GM18508 (cell line): ENCODE data around the gene TNFRSF4.
"Not testable (repeated sequence)": the region's sequence is repeated elsewhere in the genome, so short reads cannot be mapped to it uniquely, and the experiment has no call there.

ENCODE experiments used
- ATAC-seq: cut with Tn5 transposase; IDR thresholded peaks from one replicate; pipeline ENCODE4 v1.9.1; 2021; ENCODE audit warnings: moderate number of reproducible peaks; ENCODE audit not compliant: insufficient read depth, unreplicated experiment

The TNFRSF4 gene

DNA sequence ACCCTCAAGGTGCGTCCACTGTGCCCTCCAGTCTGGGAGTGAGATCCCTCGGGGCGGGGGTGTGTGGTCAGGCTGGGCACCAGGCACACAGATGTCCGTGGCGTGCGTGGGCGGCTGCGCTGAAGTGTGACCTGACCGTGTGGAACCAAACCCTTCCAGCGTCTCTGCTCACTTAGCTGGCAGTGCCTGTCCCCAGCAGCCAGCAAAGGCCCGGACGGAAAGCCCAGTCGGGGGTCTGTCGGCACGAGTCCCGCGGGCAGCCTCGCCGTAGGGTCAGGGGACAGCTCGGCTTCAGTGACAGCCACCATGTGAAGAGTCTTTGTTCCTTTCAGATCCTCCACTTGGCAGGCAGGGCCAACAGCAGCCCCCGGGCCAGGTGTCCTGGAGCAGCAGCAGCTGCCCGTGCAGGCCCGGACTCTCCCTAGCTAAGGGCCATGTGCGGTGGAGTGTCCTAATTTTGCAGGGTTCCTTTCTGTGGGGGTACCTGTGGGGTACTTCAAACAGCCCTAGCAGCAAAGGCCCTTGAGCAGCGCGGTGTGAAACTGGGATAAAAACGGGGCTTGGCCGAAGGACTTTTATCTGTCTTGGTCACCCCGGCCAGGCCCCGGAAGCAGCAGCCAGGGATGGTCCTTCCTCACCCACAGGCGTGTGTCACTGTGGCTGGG is 28.7 kb downstream of the TNFRSF4 start:
- no peak for ATAC-seq

GRCh38 chr1:1183833-1184775 is 29.8 kb downstream of the TNFRSF4 start:
- no peak for ATAC-seq

DNA sequence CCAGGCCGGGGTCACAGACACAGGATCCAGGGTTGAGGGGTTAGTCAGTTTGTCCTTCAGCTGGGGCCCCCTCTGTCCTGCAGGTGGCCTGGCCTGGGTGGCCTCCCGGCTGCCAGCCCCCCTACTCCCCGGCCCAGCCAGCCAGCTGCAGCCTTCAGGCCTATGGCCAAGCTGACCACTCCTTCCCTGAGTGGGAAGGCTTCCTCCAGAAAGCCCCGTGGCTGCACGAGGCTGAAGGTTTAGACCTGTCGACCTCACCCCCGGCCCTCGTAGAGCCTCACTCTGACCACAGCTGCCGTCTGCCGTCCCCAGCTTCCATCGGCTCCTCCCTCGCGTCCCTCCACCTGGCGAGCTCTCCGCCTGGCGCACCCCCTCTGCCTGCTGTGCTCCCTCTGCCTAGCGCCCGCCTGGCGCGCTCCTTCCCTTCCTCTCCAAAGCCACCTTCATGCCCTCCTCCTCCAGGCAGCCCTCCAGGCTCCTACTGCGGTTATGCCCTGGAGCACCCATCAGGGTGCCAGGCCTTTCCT is 30.7 kb downstream of the TNFRSF4 start:
- ATAC-seq: no peak

DNA sequence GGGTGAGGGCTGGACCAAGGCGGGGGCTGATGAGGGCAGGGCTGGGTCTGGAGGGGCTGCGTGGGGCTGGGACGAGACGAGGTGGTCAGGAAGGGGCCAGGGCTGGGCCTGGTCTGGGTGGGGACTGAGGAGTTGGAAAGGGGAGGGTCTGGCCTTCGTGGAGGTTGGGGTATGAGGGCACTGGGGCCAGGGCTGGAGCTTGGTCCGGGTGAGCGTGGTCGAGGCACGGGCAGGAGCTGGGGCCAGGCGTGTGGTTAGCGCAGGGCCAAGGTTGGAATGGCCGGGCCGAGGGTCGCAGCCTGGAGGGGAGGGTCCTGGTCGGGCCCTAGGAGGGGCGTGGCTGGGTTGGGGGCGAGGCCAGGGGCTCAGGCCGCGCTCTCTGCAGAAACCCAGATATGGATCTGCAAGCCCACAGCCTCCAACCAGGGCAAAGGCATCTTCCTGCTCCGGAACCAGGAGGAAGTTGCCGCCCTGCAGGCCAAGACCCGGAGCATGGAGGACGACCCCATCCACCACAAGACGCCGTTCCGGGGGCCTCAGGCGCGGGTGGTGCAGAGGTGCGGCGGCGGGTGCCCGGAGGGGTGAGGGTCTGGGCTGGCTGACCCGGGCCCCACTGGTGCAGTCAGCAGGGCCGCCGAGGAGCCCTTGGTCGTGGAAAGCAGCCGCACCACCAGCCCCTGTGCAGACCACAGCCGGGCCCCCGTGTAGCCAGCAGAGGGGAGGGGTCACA is 31.3 kb downstream of the TNFRSF4 start:
- no peak for ATAC-seq

DNA sequence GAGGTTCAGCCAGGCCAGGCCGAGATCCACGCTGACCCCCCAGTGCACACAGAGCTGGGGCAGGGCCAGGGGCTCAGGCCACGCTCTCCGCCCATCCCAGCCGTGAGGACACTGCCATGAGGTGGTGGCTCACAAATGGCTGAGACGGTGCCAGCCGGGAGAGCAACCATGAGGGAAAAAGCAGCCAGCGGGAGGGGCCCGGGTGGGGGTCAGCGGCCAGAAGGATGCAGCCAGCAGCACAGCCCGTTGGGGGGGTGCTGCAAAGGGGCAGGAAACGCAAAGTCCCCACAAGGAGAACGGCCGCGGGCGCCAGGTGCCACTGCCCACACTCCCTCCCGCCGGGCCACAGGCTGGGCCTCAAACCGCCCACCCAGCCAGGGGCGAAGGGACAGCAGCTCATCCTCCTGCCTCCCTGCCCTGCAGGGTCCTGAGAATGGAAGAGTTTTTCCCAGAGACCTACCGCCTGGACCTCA is 32.0 kb downstream of the TNFRSF4 start:
- ATAC-seq: no peak

GRCh38 chr1:1181129-1181937 is 32.6 kb downstream of the TNFRSF4 start:
- ATAC-seq: no peak

DNA sequence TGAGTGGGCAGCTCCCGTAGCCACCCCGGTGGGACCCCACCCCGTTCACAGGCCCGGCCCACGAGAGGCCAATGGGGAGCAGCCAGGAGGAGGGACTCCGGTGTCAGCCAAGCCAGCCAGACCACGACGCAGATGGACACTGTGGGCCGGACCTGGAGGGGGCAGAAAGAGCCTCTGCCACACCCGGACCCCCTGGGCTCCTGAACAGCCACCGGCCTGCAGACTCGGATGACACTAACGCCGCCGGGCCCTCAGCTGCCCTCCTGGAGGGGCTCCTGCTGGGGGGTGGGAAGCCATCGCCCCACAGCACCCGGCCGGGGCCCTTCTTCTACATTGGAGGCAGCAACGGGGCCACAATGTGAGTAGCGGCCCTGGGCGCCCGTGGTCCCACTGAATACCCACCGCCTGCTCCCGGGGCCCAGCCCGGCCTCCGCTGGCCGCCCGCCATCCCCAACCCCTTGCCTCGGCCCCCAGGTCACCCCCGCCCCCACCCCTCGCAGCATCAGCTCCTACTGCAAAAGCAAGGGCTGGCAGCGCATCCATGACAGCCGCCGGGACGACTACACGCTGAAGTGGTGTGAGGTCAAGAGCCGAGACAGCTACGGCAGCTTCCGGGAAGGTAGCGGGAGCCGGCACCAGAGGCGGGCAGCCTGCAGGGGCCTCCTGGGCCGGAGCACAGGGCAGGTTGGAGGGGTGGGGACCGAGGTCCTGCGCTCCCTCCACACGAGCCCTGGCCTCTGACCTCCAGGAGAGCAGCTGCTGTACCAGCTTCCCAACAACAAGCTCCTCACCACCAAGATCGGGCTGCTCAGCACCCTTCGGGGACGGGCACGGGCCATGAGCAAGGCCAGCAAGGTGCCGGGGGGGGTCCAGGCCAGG is 33.7 kb downstream of the TNFRSF4 start:
- no peak for ATAC-seq

DNA sequence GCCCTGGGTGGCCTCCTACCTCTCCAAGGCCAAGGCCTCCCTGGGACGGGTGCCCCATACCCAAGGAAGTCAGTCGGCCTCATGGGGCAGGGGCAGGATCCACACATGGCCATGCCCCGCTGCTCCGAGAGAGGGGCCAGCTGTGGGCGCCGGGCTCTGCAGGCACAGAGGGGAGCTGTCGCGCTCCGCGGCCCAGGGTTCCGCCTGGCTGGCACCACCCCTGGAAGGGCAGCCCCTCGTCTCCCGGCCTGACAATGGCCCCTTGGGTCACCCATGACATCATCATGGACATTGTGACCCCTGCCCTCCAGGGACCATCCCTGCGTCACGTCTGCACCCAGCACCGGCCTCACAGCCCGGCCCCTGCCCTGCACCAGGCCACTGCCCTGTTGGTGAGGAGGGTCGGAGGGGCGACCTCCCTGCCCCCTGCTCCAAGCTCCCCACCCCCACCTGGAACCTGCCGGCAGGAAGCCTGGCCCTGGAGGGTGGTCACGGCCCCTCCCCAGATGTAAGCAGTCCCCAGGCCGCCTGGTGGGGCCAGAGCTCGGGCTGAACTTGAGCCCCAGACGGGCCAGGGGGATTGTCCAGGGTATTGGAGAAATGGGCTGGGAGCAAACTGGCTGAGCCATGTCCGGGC is 34.5 kb downstream of the TNFRSF4 start:
- ATAC-seq: no peak

DNA sequence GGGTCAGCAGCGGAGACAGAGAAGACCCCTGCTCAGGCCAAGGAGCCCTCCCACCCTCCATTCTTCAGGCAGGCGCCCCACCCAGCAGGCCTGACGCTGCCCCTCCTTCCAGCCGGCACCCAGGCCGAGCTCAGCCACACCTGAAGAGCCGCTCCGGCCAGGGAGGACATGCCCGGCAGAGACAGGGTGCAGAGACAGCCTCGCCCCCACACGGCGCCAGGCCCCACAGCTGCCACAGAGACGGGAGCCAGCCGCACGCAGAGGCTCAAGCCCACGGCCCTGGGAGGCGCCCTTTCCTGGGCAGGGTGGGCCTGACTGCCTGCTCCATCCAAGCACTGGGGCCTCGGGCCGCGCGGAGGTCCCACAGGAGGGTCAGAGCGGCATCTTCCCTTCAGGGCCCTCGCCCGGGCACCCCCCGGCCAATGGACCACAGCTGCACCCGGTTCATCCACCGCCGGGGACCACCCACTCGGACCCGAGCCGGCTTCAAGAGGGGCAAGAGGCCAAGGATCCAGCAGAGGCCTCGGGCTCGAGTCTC is 35.1 kb downstream of the TNFRSF4 start:
- ATAC-seq: no peak

DNA sequence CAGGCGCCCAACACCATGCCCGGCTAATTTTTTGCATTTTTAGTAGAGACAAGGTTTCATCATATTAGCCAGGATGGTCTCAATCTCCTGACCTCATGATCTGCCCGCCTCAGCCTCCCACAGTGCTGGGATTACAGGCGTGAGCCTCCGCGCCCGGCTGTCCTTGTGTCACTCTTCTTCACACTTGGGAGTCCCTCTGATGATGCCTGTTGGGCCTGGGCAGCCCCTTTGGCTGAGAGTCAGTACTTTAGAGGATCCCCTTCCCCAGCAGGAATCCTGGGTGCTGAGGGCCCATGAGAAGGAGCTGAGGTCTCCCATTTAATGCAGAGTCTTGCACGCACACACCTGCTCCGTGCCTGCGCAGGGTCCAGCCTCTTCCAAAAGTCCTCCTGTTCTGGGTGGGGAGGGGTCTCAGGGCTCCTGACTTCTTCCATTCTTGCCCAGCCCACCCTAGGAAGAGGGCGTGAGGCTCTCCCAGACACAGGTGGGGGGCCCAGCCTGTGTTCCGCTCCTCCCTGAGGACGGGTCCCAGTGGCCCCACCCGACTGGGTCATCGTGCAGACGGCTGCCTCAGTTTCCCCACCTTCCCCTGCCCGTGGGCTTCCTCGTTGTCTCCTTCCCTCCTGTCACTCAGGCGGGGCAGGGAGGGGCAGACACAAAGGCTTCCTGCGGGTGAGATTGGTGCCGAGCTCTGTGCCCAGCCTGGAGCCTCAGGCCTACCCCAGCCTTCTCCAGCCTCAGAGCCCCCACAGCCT is 36.3 kb downstream of the TNFRSF4 start:
- no peak for ATAC-seq

DNA sequence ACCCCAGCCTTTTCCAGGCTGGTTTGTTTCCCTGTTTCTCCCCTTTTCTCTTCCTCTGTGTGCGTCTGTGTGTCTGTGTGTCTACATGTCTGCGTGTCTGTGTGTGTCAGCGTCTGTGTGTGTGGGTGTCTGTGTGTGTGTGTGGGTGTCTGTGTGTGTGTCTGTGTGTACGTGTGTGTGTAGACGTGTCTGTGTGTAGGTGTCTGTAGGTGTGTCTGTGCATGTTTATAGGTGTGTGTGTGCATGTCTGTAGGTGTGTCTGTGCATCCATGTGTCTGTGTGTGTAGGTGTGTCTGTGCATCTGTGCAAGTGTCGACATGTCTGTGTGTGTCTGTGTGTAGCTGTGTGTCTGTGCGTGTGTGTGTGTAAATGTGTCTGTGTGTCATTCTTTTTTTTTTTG is 37.0 kb downstream of the TNFRSF4 start:
- no peak for ATAC-seq

GRCh38 chr1:1176063-1176761 is 37.7 kb downstream of the TNFRSF4 start:
- not testable (repeated sequence) for ATAC-seq

DNA sequence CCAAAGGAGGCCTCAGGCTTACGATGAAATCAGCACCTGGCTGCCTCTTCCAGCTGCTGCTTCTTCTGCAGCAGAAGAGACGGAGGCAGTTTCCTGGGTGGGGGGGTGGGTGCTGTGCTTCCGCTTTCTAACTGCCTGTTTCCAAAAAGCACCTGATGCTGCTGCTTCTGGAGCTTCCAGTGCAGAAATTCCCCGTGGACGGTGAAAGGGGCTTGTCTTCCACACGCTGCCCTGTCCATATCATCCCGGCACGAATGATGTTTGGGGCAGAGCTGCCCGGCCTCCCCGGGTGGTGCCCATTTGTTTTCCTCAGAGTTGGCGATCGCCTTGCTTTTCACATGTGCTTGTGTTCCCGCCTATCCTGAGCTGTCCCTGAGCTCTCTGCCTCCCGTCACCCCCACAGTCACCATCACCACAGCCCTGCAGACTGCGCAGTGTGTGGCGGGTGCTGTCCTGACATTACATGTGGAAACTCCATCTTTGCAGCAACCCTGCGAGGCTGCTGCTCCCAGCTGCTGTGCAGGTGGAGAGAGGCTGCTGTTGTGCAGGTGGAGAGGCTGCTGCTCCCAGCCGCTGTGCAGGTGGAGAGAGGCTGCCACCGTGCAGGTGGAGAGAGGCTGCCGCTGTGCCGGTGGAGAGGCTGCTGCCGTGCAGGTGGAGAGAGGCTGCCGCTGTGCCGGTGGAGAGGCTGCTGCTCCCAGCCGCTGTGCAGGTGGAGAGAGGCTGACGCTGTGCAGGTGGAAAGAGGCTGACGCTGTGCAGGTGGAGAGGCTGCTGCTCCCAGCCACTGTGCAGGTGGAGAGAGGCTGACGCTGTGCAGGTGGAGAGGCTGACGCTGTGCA is 38.5 kb downstream of the TNFRSF4 start:
- ATAC-seq: no peak

GRCh38 chr1:1173793-1174415 is 40.0 kb downstream of the TNFRSF4 start, which contains the start of gene TTLL10:
Gene TTLL10, plus strand, starts transcription at chr1:1173880. Its CDS starts 5,336 bp downstream, at chr1:1179216.
- ATAC-seq: no peak

DNA sequence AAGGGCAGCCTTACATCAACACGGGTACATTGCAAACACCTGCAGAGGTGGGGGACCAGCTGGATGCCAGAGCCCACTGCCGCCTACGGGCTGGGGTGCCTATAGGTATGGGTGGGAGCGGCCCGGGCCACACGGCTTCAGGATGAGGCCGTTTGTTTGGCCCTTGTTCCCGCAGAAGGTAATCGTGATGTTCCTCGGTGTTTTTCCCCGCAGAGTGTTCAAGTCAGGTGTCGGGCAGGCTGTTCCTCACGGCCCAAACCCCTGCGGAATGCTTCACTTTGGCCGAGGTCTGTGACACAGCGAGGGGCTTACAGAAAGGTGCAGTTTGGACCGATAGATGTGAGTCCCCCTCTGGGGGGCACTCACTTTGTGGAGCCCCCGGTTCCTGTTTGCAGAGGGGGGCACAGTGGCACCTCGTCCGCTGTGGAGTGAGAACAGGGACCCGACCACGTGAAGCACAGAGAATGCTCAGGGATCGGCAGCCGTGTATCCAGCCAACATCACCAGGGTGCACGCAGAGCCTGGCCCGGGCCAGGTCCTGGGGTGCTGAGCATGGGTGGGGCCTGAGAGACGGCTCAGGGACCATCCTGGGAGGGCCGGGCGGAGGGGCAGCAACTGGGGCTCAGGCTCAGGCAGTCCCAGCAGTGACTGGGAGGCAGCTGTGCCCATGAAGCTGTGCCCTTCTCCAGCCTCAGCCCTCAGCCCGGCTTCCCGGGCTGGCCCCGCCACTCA is 40.7 kb downstream of the TNFRSF4 start:
- no peak for ATAC-seq
